Measurements from ENCODE around the gene COG4. TPM values are rescaled to one million over a fixed set of nuclear protein-coding genes. Genes with fewer than 3 reads are reported as not detected.

Gene COG4
- total and polyA plus RNA-seq, 7 donors, result 29.1 to 80.3 (median 53.0) TPM

GRCh38 chr16:70570967-70571570 lies 47.7 kb upstream of the COG4 start:
- Histone ChIP-seq H3K27me3 (ENCODE audit: insufficient read depth in 3 of 3, low read length in 2 of 3) (no peaks in the 10 kb centered on the region), H3K36me3 (ENCODE audit: insufficient read depth in 1 of 2, low read depth in 1 of 2) (peaks cover 29 to 82% of the 10 kb centered on the region in 2 donors), H3K27ac (peak overlapping the region; percentile 74), H3K4me3 (no peak overlapping the region), H3K9me3 (no peaks in the 10 kb centered on the region), H3K4me1 (peaks cover 43% of the 10 kb centered on the region)
- TF ChIP-seq CTCF (IDR thresholded peaks at IDR 0.05), result no peak
- intact Hi-C loops (cut with DNase I), result loop anchor here (5.0 kb wide), 2 partner anchors 34 to 76 kb away; partner anchors contain the start of gene IL34 (in 1 of the 2)
- 62 to 86% (median 67%) methylated on average over 10 of the region's 10 CpGs for WGBS, 3 donors
- ATAC-seq (no peak), DNase-seq (no peak)

GRCh38 chr16:70569752-70570151 lies 46.4 kb upstream of the COG4 start:
- no peak for DNase-seq
- Histone ChIP-seq H3K27me3 (ENCODE audit: insufficient read depth in 3 of 3, low read length in 2 of 3) (no peaks in the 10 kb centered on the region), H3K4me1 (peaks cover 35% of the 10 kb centered on the region), H3K27ac (no peak overlapping the region), H3K36me3 (ENCODE audit: insufficient read depth in 1 of 2, low read depth in 1 of 2) (peaks cover 33 to 92% of the 10 kb centered on the region in 2 donors), H3K4me3 (no peak overlapping the region), H3K9me3 (no peaks in the 10 kb centered on the region)
- no peak for ATAC-seq
- no peak for TF ChIP-seq CTCF (IDR thresholded peaks at IDR 0.05)
- intact Hi-C loops (cut with DNase I), result loop anchor here (5.0 kb wide), 2 partner anchors 32 to 78 kb away; partner anchors contain the start of gene IL34 (in 1 of the 2)
- WGBS, 3 donors, result 86 to 92% (median 90%) methylated on average over 6 of the region's 6 CpGs

GRCh38 chr16:70568601-70569237 lies 45.4 kb upstream of the COG4 start:
- Histone ChIP-seq H3K9me3 (no peaks in the 10 kb centered on the region), H3K27ac (no peak overlapping the region), H3K4me1 (peaks cover 25% of the 10 kb centered on the region), H3K4me3 (no peak overlapping the region), H3K27me3 (ENCODE audit: insufficient read depth in 3 of 3, low read length in 2 of 3) (no peaks in the 10 kb centered on the region), H3K36me3 (ENCODE audit: insufficient read depth in 1 of 2, low read depth in 1 of 2) (peaks cover 43 to 98% of the 10 kb centered on the region in 2 donors)
- TF ChIP-seq CTCF (IDR thresholded peaks at IDR 0.05), result no peak
- WGBS, 3 donors, result 81 to 92% (median 82%) methylated on average over 5 of the region's 5 CpGs
- DNase-seq, result no peak
- no peak for ATAC-seq
- intact Hi-C loops (cut with DNase I), result no loop called here

- no peak for TF ChIP-seq CTCF (IDR thresholded peaks at IDR 0.05)
Measured at GRCh38 chr16:70565053-70565452, 41.7 kb upstream of the COG4 start.

More at GRCh38 chr16:70565053-70565452, 41.7 kb upstream of the COG4 start:
- 69 to 75% (median 74%) methylated on average over 4 of the region's 4 CpGs for WGBS, 3 donors
- DNase-seq, result no peak
- Histone ChIP-seq H3K4me3 (no peak overlapping the region), H3K27ac (peak overlapping the region; percentile 5), H3K27me3 (ENCODE audit: insufficient read depth in 3 of 3, low read length in 2 of 3) (no peaks in the 10 kb centered on the region), H3K4me1 (peaks cover 13% of the 10 kb centered on the region), H3K9me3 (no peaks in the 10 kb centered on the region), H3K36me3 (ENCODE audit: insufficient read depth in 1 of 2, low read depth in 1 of 2) (peaks cover 47 to 100% of the 10 kb centered on the region in 2 donors)
- peak in 2 of 4 donors; percentile 21 to 32 for ATAC-seq
- intact Hi-C loops (cut with DNase I), result no loop called here

Measured in psoas muscle (tissue), 8 donors.